A549 (cell line): ENCODE data around the gene TFR2.

Source experiments
- EHMT2 ChIP-seq: fragments of 200-600 bp; sonication (generic); IDR thresholded peaks from 2 replicates; pipeline ENCODE4 v1.6.1; 2016; ENCODE audit warnings: antibody characterized with exemption, low read depth, mild to moderate bottlenecking, moderate library complexity
- EP300 ChIP-seq, 2 experiments: fragments of >200 bp; sonication (Bioruptor Twin); formaldehyde crosslinking; IDR thresholded peaks; 2 replicates in 1 of 2; 3 replicates in 1 of 2; pipeline ENCODE4 v1.6.1; 2016 to 2017
- JUNB ChIP-seq: fragments of >200 bp; sonication (Bioruptor Twin); formaldehyde crosslinking; IDR thresholded peaks from 2 replicates; pipeline ENCODE4 v1.6.1; 2016
- MAZ ChIP-seq: fragments of 150-350 bp; IDR thresholded peaks from 2 replicates; pipeline ENCODE4 v1.6.1; 2014; ENCODE audit warnings: antibody characterized with exemption, low read depth, low read length, borderline replicate concordance
- MYC ChIP-seq: IDR thresholded peaks from 2 replicates; pipeline ENCODE4 v1.6.1; 2012; ENCODE audit warnings: mild to moderate bottlenecking, inconsistent platforms, low read length, improper control_type of control experiment, borderline replicate concordance
- POLR2A ChIP-seq: IDR thresholded peaks from 2 replicates; pipeline ENCODE4 v1.6.1; 2012; ENCODE audit warnings: mild to moderate bottlenecking, low read length
- RCOR1 ChIP-seq: fragments of 150-350 bp; IDR thresholded peaks from 2 replicates; pipeline ENCODE4 v1.6.1; 2014; ENCODE audit warnings: antibody characterized with exemption, low read length, low read depth
- RFX5 ChIP-seq: fragments of 450-650 bp; IDR thresholded peaks from 2 replicates; pipeline ENCODE4 v1.7.1; 2014; ENCODE audit warnings: antibody characterized with exemption, mild to moderate bottlenecking, moderate library complexity
- SMC3 ChIP-seq: fragments of >200 bp; sonication (Bioruptor Twin); formaldehyde crosslinking; IDR thresholded peaks from 3 replicates; pipeline ENCODE4 v1.6.1; 2018; ENCODE audit warnings: inconsistent platforms
- ZFP36 ChIP-seq: fragments of 450-650 bp; IDR thresholded peaks from 2 replicates; pipeline ENCODE4 v1.6.1; 2014; ENCODE audit warnings: borderline replicate concordance; ENCODE audit not compliant: partially characterized antibody
- TF ChIP-seq, protein P1 (sequence below): fragments of 150-350 bp; IDR thresholded peaks from 2 replicates; pipeline ENCODE4 v1.6.1; 2014; ENCODE audit warnings: low read depth, mild to moderate bottlenecking, low read length
- TF ChIP-seq, protein P2 (sequence below): fragments of >200 bp; sonication (Bioruptor Twin); formaldehyde crosslinking; IDR thresholded peaks from 3 replicates; pipeline ENCODE4 v1.5.1; 2016
- TF ChIP-seq, protein P3 (sequence below): fragments of 250-450 bp; sonication (Bioruptor Pico); IDR thresholded peaks from 2 replicates; pipeline ENCODE4 v1.5.0; 2020; ENCODE audit warnings: low read depth, mild to moderate bottlenecking, moderate library complexity
- TF ChIP-seq, protein P4 (sequence below): fragments of 250-450 bp; sonication (Bioruptor Pico); IDR thresholded peaks from 2 replicates; pipeline ENCODE4 v1.5.0; 2021; ENCODE audit warnings: mild to moderate bottlenecking, moderate library complexity, borderline replicate concordance

DNA sequence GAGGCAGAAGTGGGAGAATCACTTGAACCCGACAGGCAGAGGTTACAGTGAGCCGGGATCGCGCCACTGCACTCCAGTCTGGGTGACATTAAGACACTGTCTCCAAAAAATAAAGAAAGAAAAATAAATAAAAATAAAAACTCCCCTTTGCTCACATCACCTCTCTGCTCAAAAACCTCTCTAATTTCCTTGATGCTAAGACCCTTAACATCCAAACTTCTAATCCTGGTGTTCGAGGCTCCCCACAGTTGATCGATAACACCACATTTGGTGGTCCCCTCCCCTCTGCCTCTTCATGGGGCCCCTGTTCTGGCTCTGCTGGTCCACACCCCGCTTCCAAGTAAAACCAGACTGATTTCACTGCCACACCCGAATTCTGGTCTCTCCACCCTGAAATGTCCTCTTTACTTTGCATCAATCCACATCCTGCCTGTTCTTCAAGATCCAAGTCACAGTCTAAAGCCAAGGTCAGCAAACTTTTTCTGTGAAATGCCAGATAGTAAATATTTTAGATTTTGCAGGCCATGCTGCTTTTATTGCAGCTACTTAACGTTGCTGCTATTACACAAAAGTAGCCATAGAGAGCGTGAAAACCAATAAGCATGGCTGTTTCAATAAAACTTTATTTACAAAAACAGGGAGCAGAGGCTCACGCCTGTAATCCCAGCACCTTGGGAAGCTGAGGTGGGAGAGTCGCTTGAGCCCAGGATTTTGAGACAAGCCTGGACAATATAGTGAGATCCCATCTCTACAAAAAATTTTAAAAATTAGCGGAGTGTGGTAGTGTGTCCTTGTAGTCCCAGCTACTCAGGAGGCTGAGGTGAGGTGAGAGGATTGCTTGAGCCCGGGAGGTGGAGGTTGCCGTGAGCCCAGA is 17.2 kb downstream of the TFR2 start:
- TF ChIP-seq POLR2A, result no peak
- no peak for TF ChIP-seq MYC
- TF ChIP-seq RCOR1, result no peak
- TF ChIP-seq, protein P1, sequence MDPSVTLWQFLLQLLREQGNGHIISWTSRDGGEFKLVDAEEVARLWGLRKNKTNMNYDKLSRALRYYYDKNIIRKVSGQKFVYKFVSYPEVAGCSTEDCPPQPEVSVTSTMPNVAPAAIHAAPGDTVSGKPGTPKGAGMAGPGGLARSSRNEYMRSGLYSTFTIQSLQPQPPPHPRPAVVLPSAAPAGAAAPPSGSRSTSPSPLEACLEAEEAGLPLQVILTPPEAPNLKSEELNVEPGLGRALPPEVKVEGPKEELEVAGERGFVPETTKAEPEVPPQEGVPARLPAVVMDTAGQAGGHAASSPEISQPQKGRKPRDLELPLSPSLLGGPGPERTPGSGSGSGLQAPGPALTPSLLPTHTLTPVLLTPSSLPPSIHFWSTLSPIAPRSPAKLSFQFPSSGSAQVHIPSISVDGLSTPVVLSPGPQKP, result no peak
- TF ChIP-seq, protein P2, sequence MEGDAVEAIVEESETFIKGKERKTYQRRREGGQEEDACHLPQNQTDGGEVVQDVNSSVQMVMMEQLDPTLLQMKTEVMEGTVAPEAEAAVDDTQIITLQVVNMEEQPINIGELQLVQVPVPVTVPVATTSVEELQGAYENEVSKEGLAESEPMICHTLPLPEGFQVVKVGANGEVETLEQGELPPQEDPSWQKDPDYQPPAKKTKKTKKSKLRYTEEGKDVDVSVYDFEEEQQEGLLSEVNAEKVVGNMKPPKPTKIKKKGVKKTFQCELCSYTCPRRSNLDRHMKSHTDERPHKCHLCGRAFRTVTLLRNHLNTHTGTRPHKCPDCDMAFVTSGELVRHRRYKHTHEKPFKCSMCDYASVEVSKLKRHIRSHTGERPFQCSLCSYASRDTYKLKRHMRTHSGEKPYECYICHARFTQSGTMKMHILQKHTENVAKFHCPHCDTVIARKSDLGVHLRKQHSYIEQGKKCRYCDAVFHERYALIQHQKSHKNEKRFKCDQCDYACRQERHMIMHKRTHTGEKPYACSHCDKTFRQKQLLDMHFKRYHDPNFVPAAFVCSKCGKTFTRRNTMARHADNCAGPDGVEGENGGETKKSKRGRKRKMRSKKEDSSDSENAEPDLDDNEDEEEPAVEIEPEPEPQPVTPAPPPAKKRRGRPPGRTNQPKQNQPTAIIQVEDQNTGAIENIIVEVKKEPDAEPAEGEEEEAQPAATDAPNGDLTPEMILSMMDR, result no peak
- no peak for TF ChIP-seq SMC3
- TF ChIP-seq ZFP36, result no peak
- no peak for TF ChIP-seq RFX5
- TF ChIP-seq, protein P3, sequence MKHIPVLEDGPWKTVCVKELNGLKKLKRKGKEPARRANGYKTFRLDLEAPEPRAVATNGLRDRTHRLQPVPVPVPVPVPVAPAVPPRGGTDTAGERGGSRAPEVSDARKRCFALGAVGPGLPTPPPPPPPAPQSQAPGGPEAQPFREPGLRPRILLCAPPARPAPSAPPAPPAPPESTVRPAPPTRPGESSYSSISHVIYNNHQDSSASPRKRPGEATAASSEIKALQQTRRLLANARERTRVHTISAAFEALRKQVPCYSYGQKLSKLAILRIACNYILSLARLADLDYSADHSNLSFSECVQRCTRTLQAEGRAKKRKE (CRISPR knock-in tag), result no peak
- TF ChIP-seq EHMT2, result no peak
- TF ChIP-seq MAZ, result no peak
- no peak for TF ChIP-seq EP300 (IDR thresholded peaks at IDR 0.05)
- TF ChIP-seq, protein P4, sequence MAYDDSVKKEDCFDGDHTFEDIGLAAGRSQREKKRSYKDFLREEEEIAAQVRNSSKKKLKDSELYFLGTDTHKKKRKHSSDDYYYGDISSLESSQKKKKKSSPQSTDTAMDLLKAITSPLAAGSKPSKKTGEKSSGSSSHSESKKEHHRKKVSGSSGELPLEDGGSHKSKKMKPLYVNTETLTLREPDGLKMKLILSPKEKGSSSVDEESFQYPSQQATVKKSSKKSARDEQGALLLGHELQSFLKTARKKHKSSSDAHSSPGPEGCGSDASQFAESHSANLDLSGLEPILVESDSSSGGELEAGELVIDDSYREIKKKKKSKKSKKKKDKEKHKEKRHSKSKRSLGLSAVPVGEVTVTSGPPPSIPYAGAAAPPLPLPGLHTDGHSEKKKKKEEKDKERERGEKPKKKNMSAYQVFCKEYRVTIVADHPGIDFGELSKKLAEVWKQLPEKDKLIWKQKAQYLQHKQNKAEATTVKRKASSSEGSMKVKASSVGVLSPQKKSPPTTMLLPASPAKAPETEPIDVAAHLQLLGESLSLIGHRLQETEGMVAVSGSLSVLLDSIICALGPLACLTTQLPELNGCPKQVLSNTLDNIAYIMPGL, result no peak
- TF ChIP-seq JUNB, result no peak
